PFSK-1 (cell line): ENCODE data around the gene MAN2B2.

Source experiments
- FOXP2 ChIP-seq: optimal IDR thresholded peaks from 2 replicates; pipeline ENCODE3; 2011; ENCODE audit warnings: borderline replicate concordance, control low read depth, inconsistent platforms; ENCODE audit not compliant: insufficient read depth; ENCODE audit errors: extremely low read length, extremely low read depth
- POLR2AphosphoS5 ChIP-seq: IDR thresholded peaks from 2 replicates; pipeline ENCODE4 v1.6.1; 2012; ENCODE audit warnings: low read depth, mild to moderate bottlenecking, control low read depth, low read length, moderate library complexity
- SIN3A ChIP-seq: IDR thresholded peaks from 2 replicates; pipeline ENCODE4 v1.6.1; 2012; ENCODE audit warnings: mild to moderate bottlenecking, low read length, moderate library complexity, borderline replicate concordance; ENCODE audit not compliant: insufficient read depth
- TAF1 ChIP-seq: IDR thresholded peaks from 2 replicates; pipeline ENCODE4 v1.6.1; 2012; ENCODE audit warnings: low read length, control low read depth, borderline replicate concordance; ENCODE audit not compliant: insufficient read depth
- TF ChIP-seq, protein P1 (sequence below), 2 experiments: IDR thresholded peaks; 2 replicates each; pipeline versions ENCODE4 v1.6.1 to v1.8.0; 2011 to 2012; ENCODE audit warnings: low read depth in 2 of 2, low read length in 2 of 2, control low read depth in 1 of 2, inconsistent platforms in 1 of 2, mild to moderate bottlenecking in 1 of 2, moderate library complexity in 1 of 2; ENCODE audit not compliant: insufficient read depth in 1 of 2

Gene MAN2B2

GRCh38 chr4:6565691-6566390 is 9.1 kb upstream of the MAN2B2 start:
- TF ChIP-seq FOXP2 (no peak), SIN3A (no peak), POLR2AphosphoS5 (no peak), TAF1 (no peak)
- TF ChIP-seq, protein P1, sequence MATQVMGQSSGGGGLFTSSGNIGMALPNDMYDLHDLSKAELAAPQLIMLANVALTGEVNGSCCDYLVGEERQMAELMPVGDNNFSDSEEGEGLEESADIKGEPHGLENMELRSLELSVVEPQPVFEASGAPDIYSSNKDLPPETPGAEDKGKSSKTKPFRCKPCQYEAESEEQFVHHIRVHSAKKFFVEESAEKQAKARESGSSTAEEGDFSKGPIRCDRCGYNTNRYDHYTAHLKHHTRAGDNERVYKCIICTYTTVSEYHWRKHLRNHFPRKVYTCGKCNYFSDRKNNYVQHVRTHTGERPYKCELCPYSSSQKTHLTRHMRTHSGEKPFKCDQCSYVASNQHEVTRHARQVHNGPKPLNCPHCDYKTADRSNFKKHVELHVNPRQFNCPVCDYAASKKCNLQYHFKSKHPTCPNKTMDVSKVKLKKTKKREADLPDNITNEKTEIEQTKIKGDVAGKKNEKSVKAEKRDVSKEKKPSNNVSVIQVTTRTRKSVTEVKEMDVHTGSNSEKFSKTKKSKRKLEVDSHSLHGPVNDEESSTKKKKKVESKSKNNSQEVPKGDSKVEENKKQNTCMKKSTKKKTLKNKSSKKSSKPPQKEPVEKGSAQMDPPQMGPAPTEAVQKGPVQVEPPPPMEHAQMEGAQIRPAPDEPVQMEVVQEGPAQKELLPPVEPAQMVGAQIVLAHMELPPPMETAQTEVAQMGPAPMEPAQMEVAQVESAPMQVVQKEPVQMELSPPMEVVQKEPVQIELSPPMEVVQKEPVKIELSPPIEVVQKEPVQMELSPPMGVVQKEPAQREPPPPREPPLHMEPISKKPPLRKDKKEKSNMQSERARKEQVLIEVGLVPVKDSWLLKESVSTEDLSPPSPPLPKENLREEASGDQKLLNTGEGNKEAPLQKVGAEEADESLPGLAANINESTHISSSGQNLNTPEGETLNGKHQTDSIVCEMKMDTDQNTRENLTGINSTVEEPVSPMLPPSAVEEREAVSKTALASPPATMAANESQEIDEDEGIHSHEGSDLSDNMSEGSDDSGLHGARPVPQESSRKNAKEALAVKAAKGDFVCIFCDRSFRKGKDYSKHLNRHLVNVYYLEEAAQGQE (IDR thresholded peaks at IDR 0.05; ENCODE audit: insufficient read depth in 1 of 2, low read depth in 2 of 2, low read length in 2 of 2) = no peak

- TF ChIP-seq POLR2AphosphoS5 (no peak), FOXP2 (no peak), TAF1 (no peak), SIN3A (no peak)
- TF ChIP-seq, protein P1 (IDR thresholded peaks at IDR 0.05; ENCODE audit: insufficient read depth in 1 of 2, low read depth in 2 of 2, low read length in 2 of 2) = no peak
Observed at GRCh38 chr4:6566391-6567190, 8.4 kb upstream of the MAN2B2 start.

- TF ChIP-seq, protein P1 (IDR thresholded peaks at IDR 0.05; ENCODE audit: insufficient read depth in 1 of 2, low read depth in 2 of 2, low read length in 2 of 2) = no peak
- TF ChIP-seq TAF1 (no peak), SIN3A (no peak), FOXP2 (no peak), POLR2AphosphoS5 (no peak)
Observed at GRCh38 chr4:6567218-6567617, 7.8 kb upstream of the MAN2B2 start.

GRCh38 chr4:6568148-6568547 is 6.8 kb upstream of the MAN2B2 start:
- TF ChIP-seq SIN3A = no peak
- TF ChIP-seq, protein P1 (IDR thresholded peaks at IDR 0.05; ENCODE audit: insufficient read depth in 1 of 2, low read depth in 2 of 2, low read length in 2 of 2) = no peak
- no peak for TF ChIP-seq POLR2AphosphoS5
- TF ChIP-seq TAF1 = no peak
- TF ChIP-seq FOXP2 = no peak
